HEK293 (cell line): ENCODE measurements around the gene GJD3.

Source experiments
- CTCF ChIA-PET: fragments of 350-600 bp; formaldehyde crosslinking; extraction: SDS; loops from one replicate; lab custom pipeline; 2021; ENCODE audit warnings: antibody characterized with exemption; lab: Yijun Ruan, JAX
- POLR2A ChIA-PET: fragments of 300-600 bp; formaldehyde crosslinking; extraction: SDS; loops from one replicate; lab custom pipeline; 2020; ENCODE audit warnings: antibody characterized with exemption, inconsistent platforms; lab: Yijun Ruan, JAX
- H3K27ac ChIP-seq: fragments of 200-500 bp; sonication (Bioruptor generic); 2 replicates; pipeline ENCODE4 v1.5.1; 2014; ENCODE audit warnings: low read depth, low read length, control low read depth, inconsistent platforms; ENCODE audit errors: extremely low read depth
- H3K36me3 ChIP-seq, 2 experiments: fragments of 200-500 bp in 1 of 2; sonication (Bioruptor generic) in 1 of 2; 1 replicate in 1 of 2; 2 replicates in 1 of 2; pipeline ENCODE4 v1.5.1; 2014 to 2017; ENCODE audit warnings: inconsistent platforms in 2 of 2, low read length in 2 of 2; ENCODE audit not compliant: control insufficient read depth in 2 of 2, insufficient read depth in 1 of 2
- H3K4me1 ChIP-seq: fragments of 200-500 bp; sonication (Bioruptor generic); 2 replicates; pipeline ENCODE4 v1.5.1; 2014; ENCODE audit warnings: mild to moderate bottlenecking, low read length, inconsistent platforms; ENCODE audit not compliant: control insufficient read depth, insufficient read depth
- H3K4me3 ChIP-seq: 2 replicates; pipeline ENCODE4 v1.5.1; 2011; ENCODE audit warnings: low read depth, mild to moderate bottlenecking, control low read depth, low read length, moderate library complexity
- H3K9me3 ChIP-seq: fragments of 200-500 bp; sonication (Bioruptor generic); 2 replicates; pipeline ENCODE4 v1.5.1; 2014; ENCODE audit warnings: low read depth, low read length, inconsistent platforms; ENCODE audit not compliant: control insufficient read depth, insufficient read depth
- GLI2 ChIP-seq: fragments of 450-650 bp; formaldehyde crosslinking; IDR thresholded peaks from 2 replicates; pipeline ENCODE4; 2017; ENCODE audit warnings: missing biosample characterization, missing genetic modification characterization, low read depth, borderline replicate concordance
- GLI4 ChIP-seq: fragments of 450-650 bp; formaldehyde crosslinking; IDR thresholded peaks from 2 replicates; pipeline ENCODE4 v1.5.1; 2016; ENCODE audit warnings: missing biosample characterization, missing genetic modification characterization
- KLF16 ChIP-seq: fragments of 450-650 bp; formaldehyde crosslinking; IDR thresholded peaks from 2 replicates; pipeline ENCODE4 v1.5.1; 2017; ENCODE audit warnings: missing biosample characterization, missing genetic modification characterization
- MEIS1 ChIP-seq: sonication (generic); formaldehyde crosslinking; IDR thresholded peaks from 2 replicates; pipeline ENCODE4 v1.8.1; 2022; ENCODE audit warnings: missing genetic modification reagents, mild to moderate bottlenecking, borderline replicate concordance
- SP7 ChIP-seq: fragments of 450-650 bp; formaldehyde crosslinking; IDR thresholded peaks from 2 replicates; pipeline ENCODE4 v1.5.1; 2016; ENCODE audit warnings: missing biosample characterization, missing genetic modification characterization
- YY1 ChIP-seq: fragments of 450-650 bp; formaldehyde crosslinking; IDR thresholded peaks from 2 replicates; pipeline ENCODE4 v1.5.1; 2018; ENCODE audit warnings: missing biosample characterization, missing genetic modification characterization
- YY2 ChIP-seq: fragments of 450-650 bp; formaldehyde crosslinking; IDR thresholded peaks from 2 replicates; pipeline ENCODE4 v1.5.1; 2016; ENCODE audit warnings: missing biosample characterization, missing genetic modification characterization
- ZBTB20 ChIP-seq: fragments of 450-650 bp; formaldehyde crosslinking; IDR thresholded peaks from 2 replicates; pipeline ENCODE4 v1.5.1; 2016; ENCODE audit warnings: missing biosample characterization, missing genetic modification characterization
- ZBTB21 ChIP-seq: fragments of 450-650 bp; formaldehyde crosslinking; IDR thresholded peaks from 2 replicates; pipeline ENCODE4 v1.5.1; 2017; ENCODE audit warnings: missing biosample characterization, missing genetic modification characterization
- ZBTB44 ChIP-seq: fragments of 450-650 bp; IDR thresholded peaks from 2 replicates; pipeline ENCODE4 v1.5.1; 2018; ENCODE audit warnings: missing biosample characterization, mild to moderate bottlenecking, missing genetic modification characterization
- ZNF132 ChIP-seq: fragments of 450-650 bp; formaldehyde crosslinking; IDR thresholded peaks from 2 replicates; pipeline ENCODE4 v1.5.1; 2017; ENCODE audit warnings: missing biosample characterization, missing genetic modification characterization, borderline replicate concordance
- ZNF223 ChIP-seq: fragments of 450-650 bp; formaldehyde crosslinking; IDR thresholded peaks from 2 replicates; pipeline ENCODE4 v1.5.1; 2016; ENCODE audit warnings: missing biosample characterization, missing genetic modification characterization
- ZNF239 ChIP-seq: fragments of 450-650 bp; formaldehyde crosslinking; IDR thresholded peaks from 2 replicates; pipeline ENCODE4 v1.5.1; 2016; ENCODE audit warnings: missing biosample characterization, missing genetic modification characterization
- ZNF350 ChIP-seq: fragments of 450-650 bp; formaldehyde crosslinking; IDR thresholded peaks from 2 replicates; pipeline ENCODE4 v1.5.0; 2017; ENCODE audit warnings: missing biosample characterization, mild to moderate bottlenecking, missing genetic modification characterization
- ZNF354C ChIP-seq: fragments of 450-650 bp; formaldehyde crosslinking; IDR thresholded peaks from 2 replicates; pipeline ENCODE4 v1.5.1; 2016; ENCODE audit warnings: missing biosample characterization, missing genetic modification characterization, low read depth, borderline replicate concordance
- ZNF362 ChIP-seq: fragments of 450-650 bp; formaldehyde crosslinking; IDR thresholded peaks from 2 replicates; pipeline ENCODE4 v1.5.1; 2016; ENCODE audit warnings: missing biosample characterization, missing genetic modification characterization
- ZNF423 ChIP-seq: fragments of 450-650 bp; formaldehyde crosslinking; IDR thresholded peaks from 2 replicates; pipeline ENCODE4 v1.5.1; 2016; ENCODE audit warnings: missing biosample characterization, missing genetic modification characterization
- ZNF747 ChIP-seq: fragments of 450-650 bp; formaldehyde crosslinking; IDR thresholded peaks from 2 replicates; pipeline ENCODE4 v1.5.1; 2016; ENCODE audit warnings: missing biosample characterization, missing genetic modification characterization
- ZNF768 ChIP-seq: fragments of 450-650 bp; formaldehyde crosslinking; IDR thresholded peaks from 2 replicates; pipeline ENCODE4 v1.5.1; 2018; ENCODE audit warnings: missing biosample characterization, mild to moderate bottlenecking, missing genetic modification characterization
- ZNF777 ChIP-seq: fragments of 450-650 bp; formaldehyde crosslinking; IDR thresholded peaks from 2 replicates; pipeline ENCODE4 v1.5.1; 2017; ENCODE audit warnings: missing biosample characterization, missing genetic modification characterization, borderline replicate concordance
- TF ChIP-seq, protein P1 (sequence below): fragments of 450-650 bp; formaldehyde crosslinking; conservative IDR thresholded peaks from 2 replicates; pipeline ENCODE4 v1.5.1; 2016; ENCODE audit warnings: low read depth, missing biosample characterization, missing genetic modification characterization
- TF ChIP-seq, protein P2 (sequence below): fragments of 450-650 bp; formaldehyde crosslinking; IDR thresholded peaks from 2 replicates; pipeline ENCODE4 v1.5.1; 2017; ENCODE audit warnings: missing biosample characterization, missing genetic modification characterization
- TF ChIP-seq, protein P3 (sequence below): fragments of 450-650 bp; formaldehyde crosslinking; IDR thresholded peaks from 2 replicates; pipeline ENCODE4 v1.5.1; 2016; ENCODE audit warnings: missing biosample characterization, missing genetic modification characterization

GJD3 gene

GRCh38 chr17:40327735-40328385 is 36.7 kb downstream of the GJD3 start (continued):
- TF ChIP-seq, protein P1, sequence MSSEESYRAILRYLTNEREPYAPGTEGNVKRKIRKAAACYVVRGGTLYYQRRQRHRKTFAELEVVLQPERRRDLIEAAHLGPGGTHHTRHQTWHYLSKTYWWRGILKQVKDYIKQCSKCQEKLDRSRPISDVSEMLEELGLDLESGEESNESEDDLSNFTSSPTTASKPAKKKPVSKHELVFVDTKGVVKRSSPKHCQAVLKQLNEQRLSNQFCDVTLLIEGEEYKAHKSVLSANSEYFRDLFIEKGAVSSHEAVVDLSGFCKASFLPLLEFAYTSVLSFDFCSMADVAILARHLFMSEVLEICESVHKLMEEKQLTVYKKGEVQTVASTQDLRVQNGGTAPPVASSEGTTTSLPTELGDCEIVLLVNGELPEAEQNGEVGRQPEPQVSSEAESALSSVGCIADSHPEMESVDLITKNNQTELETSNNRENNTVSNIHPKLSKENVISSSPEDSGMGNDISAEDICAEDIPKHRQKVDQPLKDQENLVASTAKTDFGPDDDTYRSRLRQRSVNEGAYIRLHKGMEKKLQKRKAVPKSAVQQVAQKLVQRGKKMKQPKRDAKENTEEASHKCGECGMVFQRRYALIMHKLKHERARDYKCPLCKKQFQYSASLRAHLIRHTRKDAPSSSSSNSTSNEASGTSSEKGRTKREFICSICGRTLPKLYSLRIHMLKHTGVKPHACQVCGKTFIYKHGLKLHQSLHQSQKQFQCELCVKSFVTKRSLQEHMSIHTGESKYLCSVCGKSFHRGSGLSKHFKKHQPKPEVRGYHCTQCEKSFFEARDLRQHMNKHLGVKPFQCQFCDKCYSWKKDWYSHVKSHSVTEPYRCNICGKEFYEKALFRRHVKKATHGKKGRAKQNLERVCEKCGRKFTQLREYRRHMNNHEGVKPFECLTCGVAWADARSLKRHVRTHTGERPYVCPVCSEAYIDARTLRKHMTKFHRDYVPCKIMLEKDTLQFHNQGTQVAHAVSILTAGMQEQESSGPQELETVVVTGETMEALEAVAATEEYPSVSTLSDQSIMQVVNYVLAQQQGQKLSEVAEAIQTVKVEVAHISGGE (tag by site-specific recombination) = no peak
- TF ChIP-seq SP7 (tag by site-specific recombination) (no peak), ZNF132 (tag by site-specific recombination) (no peak), GLI2 (tag by site-specific recombination) (no peak), GLI4 (tag by site-specific recombination) (no peak), ZNF350 (no peak), ZNF223 (tag by site-specific recombination) (no peak), ZNF768 (tag by site-specific recombination) (no peak)
- TF ChIP-seq, protein P2, sequence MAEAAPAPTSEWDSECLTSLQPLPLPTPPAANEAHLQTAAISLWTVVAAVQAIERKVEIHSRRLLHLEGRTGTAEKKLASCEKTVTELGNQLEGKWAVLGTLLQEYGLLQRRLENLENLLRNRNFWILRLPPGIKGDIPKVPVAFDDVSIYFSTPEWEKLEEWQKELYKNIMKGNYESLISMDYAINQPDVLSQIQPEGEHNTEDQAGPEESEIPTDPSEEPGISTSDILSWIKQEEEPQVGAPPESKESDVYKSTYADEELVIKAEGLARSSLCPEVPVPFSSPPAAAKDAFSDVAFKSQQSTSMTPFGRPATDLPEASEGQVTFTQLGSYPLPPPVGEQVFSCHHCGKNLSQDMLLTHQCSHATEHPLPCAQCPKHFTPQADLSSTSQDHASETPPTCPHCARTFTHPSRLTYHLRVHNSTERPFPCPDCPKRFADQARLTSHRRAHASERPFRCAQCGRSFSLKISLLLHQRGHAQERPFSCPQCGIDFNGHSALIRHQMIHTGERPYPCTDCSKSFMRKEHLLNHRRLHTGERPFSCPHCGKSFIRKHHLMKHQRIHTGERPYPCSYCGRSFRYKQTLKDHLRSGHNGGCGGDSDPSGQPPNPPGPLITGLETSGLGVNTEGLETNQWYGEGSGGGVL (tag by site-specific recombination) = peak; percentile 75
- TF ChIP-seq, protein P3, sequence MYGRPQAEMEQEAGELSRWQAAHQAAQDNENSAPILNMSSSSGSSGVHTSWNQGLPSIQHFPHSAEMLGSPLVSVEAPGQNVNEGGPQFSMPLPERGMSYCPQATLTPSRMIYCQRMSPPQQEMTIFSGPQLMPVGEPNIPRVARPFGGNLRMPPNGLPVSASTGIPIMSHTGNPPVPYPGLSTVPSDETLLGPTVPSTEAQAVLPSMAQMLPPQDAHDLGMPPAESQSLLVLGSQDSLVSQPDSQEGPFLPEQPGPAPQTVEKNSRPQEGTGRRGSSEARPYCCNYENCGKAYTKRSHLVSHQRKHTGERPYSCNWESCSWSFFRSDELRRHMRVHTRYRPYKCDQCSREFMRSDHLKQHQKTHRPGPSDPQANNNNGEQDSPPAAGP (tag by site-specific recombination) = no peak
- TF ChIP-seq, all 188 proteins: peak for 14

GRCh38 chr17:40327244-40327729 is 37.2 kb downstream of the GJD3 start:
- Histone ChIP-seq H3K27ac (no peak overlapping the region), H3K9me3 (no peaks in the 10 kb centered on the region), H3K4me3 (no peak overlapping the region), H3K4me1 (peaks cover 19% of the 10 kb centered on the region), H3K36me3 (peaks cover 0 to 19% of the 10 kb centered on the region in 2 experiments; a peak in 1 of 3 replicates)
- POLR2A ChIA-PET = interaction anchor here (1.0 to 1.9 kb wide), 4 partner anchors 8 to 17 kb away, joined by 3 to 10 read pairs (median 5); no protein-coding TSS in a partner anchor
- no peak for TF ChIP-seq ZNF777 (tag by site-specific recombination)
- TF ChIP-seq KLF16 (tag by site-specific recombination) = no peak
- TF ChIP-seq MEIS1 (CRISPR knock-in tag) = no peak
- TF ChIP-seq ZNF747 (tag by site-specific recombination) = no peak
- no peak for TF ChIP-seq ZNF239
- TF ChIP-seq ZNF423 (tag by site-specific recombination) = no peak
- TF ChIP-seq ZNF362 (tag by site-specific recombination) = no peak
- TF ChIP-seq YY2 = no peak
- no peak for TF ChIP-seq ZNF354C
- no peak for TF ChIP-seq ZBTB20 (tag by site-specific recombination)
- no peak for TF ChIP-seq ZBTB44 (tag by site-specific recombination)
- no peak for TF ChIP-seq ZBTB21 (tag by site-specific recombination)
- no peak for TF ChIP-seq YY1 (tag by site-specific recombination)
- CTCF ChIA-PET = interaction anchor here (0.9 to 2.4 kb wide), 5 partner anchors 10 to 1336 kb away, joined by 3 to 10 read pairs (median 3); no protein-coding TSS in a partner anchor
